OCI-LY7 (cell line): ENCODE data around the gene GLIS1. TPM values are rescaled to one million over a fixed set of nuclear protein-coding genes. Genes with fewer than 3 reads are reported as not detected.

ENCODE experiments used
- BruUV-seq: library from RNA; stranded (reverse); fragments of 400-500 nt; replicated peaks from 2 replicates; lab custom pipeline; 2021; lab: Mats Ljungman, UMichigan
- CTCF ChIA-PET: fragments of 300-600 bp; sonication (Branson Sonifier 250); formaldehyde crosslinking; loops from one replicate; lab custom pipeline; 2022; ENCODE audit warnings: antibody characterized with exemption; ENCODE audit not compliant: unreplicated experiment; lab: Charles Lee
- POLR2A ChIA-PET: fragments of 300-600 bp; sonication (Branson Sonifier 250); formaldehyde crosslinking; loops from one replicate; lab custom pipeline; 2022; ENCODE audit warnings: antibody characterized with exemption; lab: Charles Lee
- DNase-seq: peaks from one replicate; pipeline ENCODE4 v3.0.0-alpha.2; 2015; ENCODE audit warnings: low spot score
- H2AFZ ChIP-seq: fragments of 200-600 bp; sonication (generic), shearing (Covaris generic); 2 replicates; pipeline ENCODE4 v1.6.1; 2014; ENCODE audit warnings: mild to moderate bottlenecking, antibody characterized with exemption, low read length, moderate library complexity
- H3K27ac ChIP-seq: fragments of 200-600 bp; sonication (generic); 2 replicates; pipeline ENCODE4 v1.5.1; 2014; ENCODE audit warnings: mixed run types, low read depth, mild to moderate bottlenecking, moderate library complexity, low read length, inconsistent platforms; ENCODE audit not compliant: poor library complexity, severe bottlenecking
- H3K36me3 ChIP-seq: fragments of 200-600 bp; sonication (generic); 2 replicates; pipeline ENCODE4 v1.6.1; 2014; ENCODE audit warnings: mild to moderate bottlenecking, antibody characterized with exemption, low read length, moderate library complexity, mixed read lengths; ENCODE audit not compliant: insufficient read depth
- H3K4me1 ChIP-seq: fragments of 200-600 bp; sonication (generic); 2 replicates; pipeline ENCODE4 v1.5.1; 2014; ENCODE audit warnings: mild to moderate bottlenecking, low read length; ENCODE audit not compliant: insufficient read depth, poor library complexity, severe bottlenecking
- H3K4me2 ChIP-seq: fragments of 200-600 bp; sonication (generic); 2 replicates; pipeline ENCODE4 v1.6.1; 2014; ENCODE audit warnings: mild to moderate bottlenecking, low read length
- H3K4me3 ChIP-seq: fragments of 200-600 bp; sonication (generic); 2 replicates; pipeline ENCODE4 v1.5.1; 2014; ENCODE audit warnings: mild to moderate bottlenecking, low read depth, low read length; ENCODE audit not compliant: poor library complexity, severe bottlenecking
- H3K79me2 ChIP-seq: fragments of 200-600 bp; sonication (generic); 2 replicates; pipeline ENCODE4 v1.6.1; 2016; ENCODE audit warnings: low read depth, mild to moderate bottlenecking, low read length, moderate library complexity, mixed read lengths; ENCODE audit not compliant: insufficient read depth
- H3K9me2 ChIP-seq: fragments of 200-600 bp; sonication (generic); 2 replicates; pipeline ENCODE4 v1.6.1; 2016; ENCODE audit warnings: mild to moderate bottlenecking, low read length, mixed read lengths; ENCODE audit not compliant: insufficient read depth
- H3K9me3 ChIP-seq: fragments of 200-600 bp; sonication (generic); 2 replicates; pipeline ENCODE4 v1.6.1; 2014; ENCODE audit warnings: mild to moderate bottlenecking, mixed run types, low read length, mixed read lengths
- H4K20me1 ChIP-seq: fragments of 200-600 bp; sonication (generic); 2 replicates; pipeline ENCODE4 v1.6.1; 2014; ENCODE audit warnings: mild to moderate bottlenecking, antibody characterized with exemption, low read length, moderate library complexity, mixed read lengths; ENCODE audit not compliant: insufficient read depth
- CTCF ChIP-seq: fragments of 200-600 bp; sonication (generic); conservative IDR thresholded peaks from 2 replicates; pipeline ENCODE4 v1.5.1; 2014; ENCODE audit warnings: mild to moderate bottlenecking, antibody characterized with exemption, low read length, moderate library complexity, mixed read lengths
- EZH2phosphoT487 ChIP-seq: fragments of 200-600 bp; sonication (generic); IDR thresholded peaks from 2 replicates; pipeline ENCODE4 v1.6.1; 2018; ENCODE audit warnings: low read depth, borderline replicate concordance, mild to moderate bottlenecking, mixed run types, antibody characterized with exemption, low read length, moderate library complexity, mixed read lengths
- intact Hi-C: fragments of 100-400 bp; cut with micrococcal nuclease; formaldehyde crosslinking; loops from one replicate; pipeline ENCODE4 v1.10.0; 2022; ENCODE audit not compliant: unreplicated experiment
- total RNA-seq, 2 experiments: library from RNA; depleted of rRNA in 1 of 2; stranded (reverse); fragments of >200 nt in 1 of 2; shearing (Covaris generic) in 1 of 2; gene quantifications; 2 replicates each; pipeline ENCODE4 v1.2.3, GENCODE V29; 2014 to 2022

The GLIS1 gene
- total RNA-seq, 2 experiments from 2014 or later, result not detected

- no peak overlapping the region for H3K4me2 ChIP-seq
- no peaks in the 10 kb centered on the region for H3K4me1 ChIP-seq
- H2AFZ ChIP-seq, result no peak overlapping the region
- no peaks in the 10 kb centered on the region for H3K9me2 ChIP-seq
- intact Hi-C loops, result no loop called here
- CTCF ChIA-PET, result no interaction called here
- DNase-seq, result no peak
- H3K9me3 ChIP-seq, result no peaks in the 10 kb centered on the region
- no peak for TF ChIP-seq EZH2phosphoT487
- no peak for TF ChIP-seq CTCF
- H3K79me2 ChIP-seq, result no peaks in the 10 kb centered on the region
- H3K27ac ChIP-seq, result no peak overlapping the region
- no peaks in the 10 kb centered on the region for H4K20me1 ChIP-seq
- no peak overlapping the region for H3K4me3 ChIP-seq
- no TSS peak for BruUV-seq
- H3K36me3 ChIP-seq, result no peaks in the 10 kb centered on the region
- POLR2A ChIA-PET, result interaction anchor here (0.6 kb wide), 1 partner anchor 691 kb away, joined by 3 read pairs; no protein-coding TSS in a partner anchor
These were observed 82.0 kb downstream of the GLIS1 start for GRCh38 chr1:53656747-53657530.

GRCh38 chr1:53655931-53656746 lies 82.8 kb downstream of the GLIS1 start:
- no TSS peak for BruUV-seq
- POLR2A ChIA-PET, result no interaction called here
- TF ChIP-seq EZH2phosphoT487 (no peak), CTCF (no peak)

More at GRCh38 chr1:53655931-53656746, 82.8 kb downstream of the GLIS1 start:
- Histone ChIP-seq H4K20me1 (no peaks in the 10 kb centered on the region), H3K9me3 (no peaks in the 10 kb centered on the region), H3K4me2 (no peak overlapping the region), H3K4me1 (no peaks in the 10 kb centered on the region), H2AFZ (no peak overlapping the region), H3K79me2 (no peaks in the 10 kb centered on the region), H3K27ac (no peak overlapping the region), H3K36me3 (no peaks in the 10 kb centered on the region), H3K4me3 (no peak overlapping the region), H3K9me2 (no peaks in the 10 kb centered on the region)
- CTCF ChIA-PET, result no interaction called here
- intact Hi-C loops, result no loop called here
- no peak for DNase-seq
